Uterus (tissue), 2 donors: ENCODE results near the gene MAP4K1.

ENCODE experiments used
- POLR2A ChIP-seq, 2 donors: fragments of 450-650 bp; IDR thresholded peaks; one replicate each; pipeline ENCODE4 v1.6.1; 2016; ENCODE audit warnings: antibody characterized with exemption in 2 of 2, mild to moderate bottlenecking in 1 of 2, moderate library complexity in 1 of 2
- TF ChIP-seq, protein P1 (sequence below), 4 experiments: fragments of 200-600 bp in 2 of 4; fragments of 450-650 bp in 2 of 4; sonication (generic) in 2 of 4; IDR thresholded peaks; one replicate each; pipeline ENCODE4 v1.5.1; 2016 to 2019; ENCODE audit warnings: antibody characterized with exemption in 4 of 4, mild to moderate bottlenecking in 2 of 4, moderate library complexity in 1 of 4

- TF ChIP-seq, protein P1, sequence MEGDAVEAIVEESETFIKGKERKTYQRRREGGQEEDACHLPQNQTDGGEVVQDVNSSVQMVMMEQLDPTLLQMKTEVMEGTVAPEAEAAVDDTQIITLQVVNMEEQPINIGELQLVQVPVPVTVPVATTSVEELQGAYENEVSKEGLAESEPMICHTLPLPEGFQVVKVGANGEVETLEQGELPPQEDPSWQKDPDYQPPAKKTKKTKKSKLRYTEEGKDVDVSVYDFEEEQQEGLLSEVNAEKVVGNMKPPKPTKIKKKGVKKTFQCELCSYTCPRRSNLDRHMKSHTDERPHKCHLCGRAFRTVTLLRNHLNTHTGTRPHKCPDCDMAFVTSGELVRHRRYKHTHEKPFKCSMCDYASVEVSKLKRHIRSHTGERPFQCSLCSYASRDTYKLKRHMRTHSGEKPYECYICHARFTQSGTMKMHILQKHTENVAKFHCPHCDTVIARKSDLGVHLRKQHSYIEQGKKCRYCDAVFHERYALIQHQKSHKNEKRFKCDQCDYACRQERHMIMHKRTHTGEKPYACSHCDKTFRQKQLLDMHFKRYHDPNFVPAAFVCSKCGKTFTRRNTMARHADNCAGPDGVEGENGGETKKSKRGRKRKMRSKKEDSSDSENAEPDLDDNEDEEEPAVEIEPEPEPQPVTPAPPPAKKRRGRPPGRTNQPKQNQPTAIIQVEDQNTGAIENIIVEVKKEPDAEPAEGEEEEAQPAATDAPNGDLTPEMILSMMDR (IDR thresholded peaks at IDR 0.05): no peak
- TF ChIP-seq POLR2A (IDR thresholded peaks at IDR 0.05): no peak
Observed at GRCh38 chr19:38550376-38550775, 67.4 kb downstream of the MAP4K1 start.
